ENCODE data around the gene MEF2C.

DNA sequence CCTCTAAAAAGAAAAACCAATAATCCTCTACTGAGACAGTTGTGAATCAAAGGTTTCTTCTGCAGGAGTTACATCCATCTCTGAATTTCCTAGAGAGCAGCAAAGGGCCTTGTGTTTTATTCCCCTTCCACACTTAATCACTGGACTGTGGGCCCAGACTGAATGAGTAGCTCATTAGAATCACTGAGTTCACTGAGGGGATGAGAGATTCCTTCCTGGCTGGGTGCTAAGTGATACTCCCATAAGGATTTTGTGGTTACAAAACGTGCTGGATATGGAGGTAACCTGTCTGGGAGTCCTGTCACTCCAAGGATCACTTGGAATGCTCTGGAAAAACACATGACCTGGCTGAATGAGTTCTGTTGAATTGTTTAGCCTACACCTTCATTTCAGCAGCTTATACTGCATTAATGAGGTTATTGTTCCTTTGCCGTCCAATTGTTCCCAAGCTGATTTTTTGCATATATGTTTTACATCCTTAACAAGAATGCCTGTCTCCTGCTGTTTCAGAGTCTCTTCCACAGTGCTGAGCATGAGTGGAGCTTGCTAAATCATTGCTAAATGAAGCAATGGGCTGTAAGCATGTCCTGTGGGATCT lies 82.9 kb downstream of the MEF2C start:
- TF ChIP-seq, protein P1, sequence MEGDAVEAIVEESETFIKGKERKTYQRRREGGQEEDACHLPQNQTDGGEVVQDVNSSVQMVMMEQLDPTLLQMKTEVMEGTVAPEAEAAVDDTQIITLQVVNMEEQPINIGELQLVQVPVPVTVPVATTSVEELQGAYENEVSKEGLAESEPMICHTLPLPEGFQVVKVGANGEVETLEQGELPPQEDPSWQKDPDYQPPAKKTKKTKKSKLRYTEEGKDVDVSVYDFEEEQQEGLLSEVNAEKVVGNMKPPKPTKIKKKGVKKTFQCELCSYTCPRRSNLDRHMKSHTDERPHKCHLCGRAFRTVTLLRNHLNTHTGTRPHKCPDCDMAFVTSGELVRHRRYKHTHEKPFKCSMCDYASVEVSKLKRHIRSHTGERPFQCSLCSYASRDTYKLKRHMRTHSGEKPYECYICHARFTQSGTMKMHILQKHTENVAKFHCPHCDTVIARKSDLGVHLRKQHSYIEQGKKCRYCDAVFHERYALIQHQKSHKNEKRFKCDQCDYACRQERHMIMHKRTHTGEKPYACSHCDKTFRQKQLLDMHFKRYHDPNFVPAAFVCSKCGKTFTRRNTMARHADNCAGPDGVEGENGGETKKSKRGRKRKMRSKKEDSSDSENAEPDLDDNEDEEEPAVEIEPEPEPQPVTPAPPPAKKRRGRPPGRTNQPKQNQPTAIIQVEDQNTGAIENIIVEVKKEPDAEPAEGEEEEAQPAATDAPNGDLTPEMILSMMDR (optimal IDR thresholded peaks at IDR 0.05 in 1 of 3, IDR thresholded peaks at IDR 0.05 in 1 of 3, conservative IDR thresholded peaks at IDR 0.05 in 1 of 3; ENCODE audit: extremely low read depth in 1 of 3, insufficient read depth in 2 of 3, low read length in 3 of 3) = no peak
- no peak for TF ChIP-seq EZH2 (IDR thresholded peaks at IDR 0.05; ENCODE audit: low read length)

All from keratinocyte (primary cell).